Brain microvascular endothelial cell (primary cell): Measurements from ENCODE around the gene FANCL.
"Not testable (repeated sequence)": the region's sequence is repeated elsewhere in the genome, so short reads cannot be mapped to it uniquely, and the experiment has no call there.

Source experiments
- DNase-seq: peaks from one replicate; pipeline ENCODE4 v3.0.0-alpha.2; 2020
- H3K27ac ChIP-seq: fragments of 250-450 bp; sonication (Bioruptor Pico); 2 replicates; pipeline ENCODE4 v1.5.1; 2020; ENCODE audit warnings: mild to moderate bottlenecking, moderate library complexity
- H3K27me3 ChIP-seq: fragments of 250-450 bp; sonication (Bioruptor Pico); replicated peaks from 2 replicates; pipeline ENCODE4 v1.5.1; 2020; ENCODE audit warnings: mild to moderate bottlenecking
- H3K36me3 ChIP-seq: fragments of 250-450 bp; sonication (Bioruptor Pico); replicated peaks from 2 replicates; pipeline ENCODE4 v1.5.1; 2020; ENCODE audit warnings: mild to moderate bottlenecking
- H3K4me3 ChIP-seq: 2 replicates; pipeline ENCODE4 v1.5.1; 2011; ENCODE audit warnings: low read depth, mild to moderate bottlenecking, control low read depth, low read length, moderate library complexity
- CTCF ChIP-seq: IDR thresholded peaks from 2 replicates; pipeline ENCODE4 v1.5.1; 2011; ENCODE audit warnings: low read depth, mild to moderate bottlenecking, moderate library complexity, low read length, control low read depth, inconsistent platforms; ENCODE audit errors: missing control alignments
- in situ Hi-C: cut with HindIII; loops from 2 replicates; pipeline ENCODE4 v1.10.0; 2017; ENCODE audit warnings: low sequenced_read_pairs, low pct_ligation_motif_present

FANCL gene

GRCh38 chr2:58235984-58236383 lies 5.1 kb downstream of the FANCL start:
- H3K4me3 ChIP-seq, result no peak overlapping the region
- no peaks in the 10 kb centered on the region for H3K27me3 ChIP-seq
- in situ Hi-C loops, result no loop called here
- no peak for TF ChIP-seq CTCF
- H3K36me3 ChIP-seq, result no peaks in the 10 kb centered on the region
- no peak for DNase-seq
- H3K27ac ChIP-seq, result no peak overlapping the region

GRCh38 chr2:58235170-58235569 lies 6.0 kb downstream of the FANCL start:
- TF ChIP-seq CTCF, result no peak
- no peaks in the 10 kb centered on the region for H3K27me3 ChIP-seq
- in situ Hi-C loops, result no loop called here

GRCh38 chr2:58228299-58228698 lies 12.8 kb downstream of the FANCL start:
- H3K36me3 ChIP-seq, result no peaks in the 10 kb centered on the region
- DNase-seq, result no peak
- in situ Hi-C loops, result no loop called here
- H3K27me3 ChIP-seq, result no peaks in the 10 kb centered on the region
- no peak for TF ChIP-seq CTCF
- H3K4me3 ChIP-seq, result no peak overlapping the region
- H3K27ac ChIP-seq, result no peak overlapping the region

More at GRCh38 chr2:58235170-58235569, 6.0 kb downstream of the FANCL start:
- DNase-seq, result no peak
- H3K4me3 ChIP-seq, result no peak overlapping the region
- H3K36me3 ChIP-seq, result no peaks in the 10 kb centered on the region
- no peak overlapping the region for H3K27ac ChIP-seq

GRCh38 chr2:58227171-58227917 lies 13.8 kb downstream of the FANCL start:
- no peaks in the 10 kb centered on the region for H3K36me3 ChIP-seq
- H3K4me3 ChIP-seq, result no peak overlapping the region
- H3K27ac ChIP-seq, result no peak overlapping the region
- H3K27me3 ChIP-seq, result no peaks in the 10 kb centered on the region
- TF ChIP-seq CTCF, result no peak
- in situ Hi-C loops, result no loop called here
- DNase-seq, result no peak

GRCh38 chr2:58221909-58222308 lies 19.2 kb downstream of the FANCL start:
- no peak overlapping the region for H3K27ac ChIP-seq
- no peak overlapping the region for H3K4me3 ChIP-seq
- TF ChIP-seq CTCF, result no peak
- no peaks in the 10 kb centered on the region for H3K36me3 ChIP-seq
- no peaks in the 10 kb centered on the region for H3K27me3 ChIP-seq
- in situ Hi-C loops, result no loop called here
- DNase-seq, result no peak

GRCh38 chr2:58215429-58215828 lies 25.7 kb downstream of the FANCL start:
- no peak overlapping the region for H3K27ac ChIP-seq
- in situ Hi-C loops, result no loop called here
- no peaks in the 10 kb centered on the region for H3K27me3 ChIP-seq
- no peak overlapping the region for H3K4me3 ChIP-seq
- no peaks in the 10 kb centered on the region for H3K36me3 ChIP-seq
- TF ChIP-seq CTCF, result no peak
- DNase-seq, result no peak

- H3K27ac ChIP-seq, H3K4me3 ChIP-seq, DNase-seq, H3K36me3 ChIP-seq, H3K27me3 ChIP-seq, in situ Hi-C loops: not testable (repeated sequence)
These were observed 30.1 kb downstream of the FANCL start for GRCh38 chr2:58210951-58211568.
